ENCODE results near the gene FARP1.

GRCh38 chr13:98315466-98315865 lies 172.6 kb downstream of the FARP1 start:
- TF ChIP-seq CTCF (conservative IDR thresholded peaks at IDR 0.05): no peak
- TF ChIP-seq ZFX (IDR thresholded peaks at IDR 0.05): no peak

Data from C4-2B (cell line).